GM12873 (cell line): ENCODE results near the gene FKBP10.

Experiments
- CTCF ChIP-seq: IDR thresholded peaks from 2 replicates; pipeline ENCODE4 v1.5.1; 2012; ENCODE audit warnings: low read depth, mild to moderate bottlenecking, moderate library complexity, low read length, control low read depth; ENCODE audit not compliant: insufficient read depth; ENCODE audit errors: missing control alignments

FKBP10 gene

GRCh38 chr17:41812381-41813151 lies at the start of gene FKBP10:
TSS of gene FKBP10 (plus strand) at chr17:41813004. CDS start at chr17:41813035, 31 bp downstream.
- TF ChIP-seq CTCF, result no peak

GRCh38 chr17:41763327-41763726 lies 49.5 kb upstream of the FKBP10 start:
- no peak for TF ChIP-seq CTCF

GRCh38 chr17:41766135-41766534 lies 46.7 kb upstream of the FKBP10 start:
- TF ChIP-seq CTCF, result no peak

- TF ChIP-seq CTCF, result no peak
Observed at GRCh38 chr17:41767324-41768042, 45.3 kb upstream of the FKBP10 start.

- no peak for TF ChIP-seq CTCF
Observed at GRCh38 chr17:41768682-41769288, 44.0 kb upstream of the FKBP10 start.

- no peak for TF ChIP-seq CTCF
Observed at GRCh38 chr17:41769346-41769862, 43.4 kb upstream of the FKBP10 start.

- TF ChIP-seq CTCF, result no peak
Observed at GRCh38 chr17:41769985-41770384, 42.8 kb upstream of the FKBP10 start.
